Endodermal cell (in vitro differentiated cells): ENCODE data around the gene PRCD. TPM values are rescaled to one million over a fixed set of nuclear protein-coding genes. Genes with fewer than 3 reads are reported as not detected.

Experiments used
- DNase-seq: peaks from one replicate; pipeline ENCODE4 v3.0.0-alpha.2; 2017
- H3K27ac ChIP-seq: 2 replicates; pipeline ENCODE4 v1.5.1; 2013; ENCODE audit warnings: mild to moderate bottlenecking, low read depth, low read length, moderate library complexity
- H3K27me3 ChIP-seq: 2 replicates; pipeline ENCODE4 v1.6.1; 2013; ENCODE audit warnings: mild to moderate bottlenecking, low read length, moderate library complexity; ENCODE audit not compliant: insufficient read depth, control insufficient read depth, poor library complexity, severe bottlenecking
- H3K36me3 ChIP-seq: 2 replicates; pipeline ENCODE4 v1.7.0; 2013; ENCODE audit warnings: mild to moderate bottlenecking, low read length, moderate library complexity; ENCODE audit not compliant: control insufficient read depth, insufficient read depth
- H3K4me1 ChIP-seq: one replicate; pipeline ENCODE4 v1.7.0; 2013; ENCODE audit warnings: low read length; ENCODE audit not compliant: control insufficient read depth, insufficient read depth
- H3K4me3 ChIP-seq: 2 replicates; pipeline ENCODE4 v1.5.1; 2013; ENCODE audit warnings: mild to moderate bottlenecking, low read length, moderate library complexity
- H3K9ac ChIP-seq: 2 replicates; pipeline ENCODE4 v1.6.1; 2013; ENCODE audit warnings: mild to moderate bottlenecking, low read length, moderate library complexity; ENCODE audit not compliant: poor library complexity, severe bottlenecking; ENCODE audit errors: extremely low read depth
- H3K9me3 ChIP-seq: 2 replicates; pipeline ENCODE4 v1.6.1; 2013; ENCODE audit warnings: mild to moderate bottlenecking, low read length, moderate library complexity; ENCODE audit not compliant: control insufficient read depth
- H3K27ac Mint-ChIP-seq: 2 replicates; pipeline ENCODE4 v1.8.0; 2020; ENCODE audit warnings: mixed read lengths
- H3K27me3 Mint-ChIP-seq: 2 replicates; pipeline ENCODE4 v1.8.0; 2021; ENCODE audit warnings: mild to moderate bottlenecking, mixed read lengths; ENCODE audit not compliant: insufficient read depth
- H3K36me3 Mint-ChIP-seq: 2 replicates; pipeline ENCODE4 v1.8.0; 2020; ENCODE audit warnings: low read depth, mixed read lengths
- H3K4me1 Mint-ChIP-seq: 2 replicates; pipeline ENCODE4 v1.8.0; 2020; ENCODE audit warnings: mixed read lengths
- H3K4me3 Mint-ChIP-seq: 2 replicates; pipeline ENCODE4 v1.8.0; 2020; ENCODE audit warnings: mild to moderate bottlenecking, moderate library complexity, mixed read lengths
- H3K9me3 Mint-ChIP-seq: 2 replicates; pipeline ENCODE4 v1.8.0; 2020; ENCODE audit warnings: mild to moderate bottlenecking, mixed read lengths
- WGBS, 2 experiments: methylation state at CpG; one replicate each; pipeline versions ENCODE4 v1.1.5 to v1.1.7; 2013; ENCODE audit warnings: missing lambda C conversion rate in 2 of 2, mixed read lengths in 1 of 2; ENCODE audit not compliant: insufficient coverage in 1 of 2, insufficient read length in 1 of 2; 5-methylcytosine and 5-hydroxymethylcytosine counted together
- total RNA-seq, 2 donors: library from RNA; stranded (reverse); fragmentation: NEBNext Ultra II Directional in 1 of 2; extraction: Animal tissue kit (Norgen Biotek cat#: 25700) in 1 of 2; gene quantifications; 2 replicates in 1 of 2; 3 replicates in 1 of 2; pipeline ENCODE4 v1.2.1, GENCODE V29; 2021
- TF ChIP-seq, protein P1 (sequence below): fragments of 200-600 bp; sonication (generic); conservative IDR thresholded peaks from 2 replicates; pipeline ENCODE4 v1.5.0; 2021; ENCODE audit warnings: antibody characterized with exemption, mild to moderate bottlenecking

The PRCD gene
- total RNA-seq, 2 donors from 2014 or later: 3.2 to 4.8 TPM

GRCh38 chr17:76501827-76502307 is 38.0 kb upstream of the PRCD start:
- Histone ChIP-seq H3K9me3 (no peaks in the 10 kb centered on the region), H3K36me3 (no peaks in the 10 kb centered on the region), H3K27me3 (no peaks in the 10 kb centered on the region), H3K27ac (no peak overlapping the region), H3K9ac (no peak overlapping the region), H3K4me1 (no peaks in the 10 kb centered on the region), H3K4me3 (no peak overlapping the region)
- 81 to 82% methylated on average over 7 to 11 of the region's 11 CpGs for WGBS, 2 experiments
- Mint-ChIP-seq H3K9me3 (no peaks in the 10 kb centered on the region), H3K27me3 (peaks cover 5% of the 10 kb centered on the region), H3K27ac (peak overlapping the region; percentile 80), H3K36me3 (no peaks in the 10 kb centered on the region), H3K4me1 (peaks cover 45% of the 10 kb centered on the region), H3K4me3 (peak overlapping the region; percentile 78)
- TF ChIP-seq, protein P1, sequence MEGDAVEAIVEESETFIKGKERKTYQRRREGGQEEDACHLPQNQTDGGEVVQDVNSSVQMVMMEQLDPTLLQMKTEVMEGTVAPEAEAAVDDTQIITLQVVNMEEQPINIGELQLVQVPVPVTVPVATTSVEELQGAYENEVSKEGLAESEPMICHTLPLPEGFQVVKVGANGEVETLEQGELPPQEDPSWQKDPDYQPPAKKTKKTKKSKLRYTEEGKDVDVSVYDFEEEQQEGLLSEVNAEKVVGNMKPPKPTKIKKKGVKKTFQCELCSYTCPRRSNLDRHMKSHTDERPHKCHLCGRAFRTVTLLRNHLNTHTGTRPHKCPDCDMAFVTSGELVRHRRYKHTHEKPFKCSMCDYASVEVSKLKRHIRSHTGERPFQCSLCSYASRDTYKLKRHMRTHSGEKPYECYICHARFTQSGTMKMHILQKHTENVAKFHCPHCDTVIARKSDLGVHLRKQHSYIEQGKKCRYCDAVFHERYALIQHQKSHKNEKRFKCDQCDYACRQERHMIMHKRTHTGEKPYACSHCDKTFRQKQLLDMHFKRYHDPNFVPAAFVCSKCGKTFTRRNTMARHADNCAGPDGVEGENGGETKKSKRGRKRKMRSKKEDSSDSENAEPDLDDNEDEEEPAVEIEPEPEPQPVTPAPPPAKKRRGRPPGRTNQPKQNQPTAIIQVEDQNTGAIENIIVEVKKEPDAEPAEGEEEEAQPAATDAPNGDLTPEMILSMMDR: no peak
- DNase-seq: no peak

- Histone ChIP-seq H3K9ac (no peak overlapping the region), H3K4me3 (no peak overlapping the region), H3K4me1 (no peaks in the 10 kb centered on the region), H3K27ac (no peak overlapping the region), H3K9me3 (no peaks in the 10 kb centered on the region), H3K27me3 (no peaks in the 10 kb centered on the region), H3K36me3 (no peaks in the 10 kb centered on the region)
- TF ChIP-seq, protein P1: no peak
- Mint-ChIP-seq H3K4me1 (peaks cover 44% of the 10 kb centered on the region), H3K4me3 (peak overlapping the region; percentile 78), H3K27ac (peak overlapping the region; percentile 46), H3K27me3 (peaks cover 9% of the 10 kb centered on the region), H3K36me3 (no peaks in the 10 kb centered on the region), H3K9me3 (no peaks in the 10 kb centered on the region)
- DNase-seq: no peak
- WGBS, 2 experiments: 87 to 94% methylated on average over 3 to 7 of the region's 8 CpGs
Observed at GRCh38 chr17:76502341-76503211, 37.3 kb upstream of the PRCD start.

DNA sequence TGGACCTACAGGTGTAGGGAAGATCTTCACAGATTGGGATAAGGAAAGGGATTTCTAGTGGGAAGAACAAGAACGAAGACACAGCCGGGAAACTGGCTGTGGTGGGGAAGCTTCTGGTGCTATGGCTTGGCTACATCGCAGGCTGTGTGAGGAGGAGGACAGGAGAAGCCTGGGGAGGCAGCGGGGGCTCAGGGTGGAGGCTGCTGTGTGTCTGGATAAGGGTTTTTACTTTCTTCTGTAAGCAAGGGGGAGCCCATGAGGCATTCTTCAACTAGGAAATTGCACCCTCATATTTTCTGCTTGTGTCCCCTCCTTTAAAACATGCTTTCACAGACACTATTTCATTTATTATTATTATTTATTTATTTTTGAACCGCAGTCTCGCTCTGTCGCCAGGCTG is 35.7 kb upstream of the PRCD start:
- H3K9me3 Mint-ChIP-seq: no peaks in the 10 kb centered on the region
- peaks cover 22% of the 10 kb centered on the region for H3K27me3 Mint-ChIP-seq
- Histone ChIP-seq H3K9ac (no peak overlapping the region), H3K27ac (no peak overlapping the region), H3K36me3 (no peaks in the 10 kb centered on the region), H3K9me3 (no peaks in the 10 kb centered on the region), H3K4me3 (no peak overlapping the region), H3K27me3 (no peaks in the 10 kb centered on the region), H3K4me1 (no peaks in the 10 kb centered on the region)
- H3K27ac Mint-ChIP-seq: no peak overlapping the region
- TF ChIP-seq, protein P1: peak; percentile 45
- no peak overlapping the region for H3K4me3 Mint-ChIP-seq
- WGBS, 2 experiments: 71 to 88% methylated on average over 5 to 6 of the region's 7 CpGs
- H3K4me1 Mint-ChIP-seq: peaks cover 30% of the 10 kb centered on the region
- no peak for DNase-seq
- H3K36me3 Mint-ChIP-seq: no peaks in the 10 kb centered on the region
